AG10803 (cell line): ENCODE data around the gene MAPT.

Source experiments
- DNase-seq: peaks from one replicate; pipeline ENCODE4 v3.0.0; 2010; ENCODE audit warnings: low read depth
- H3K4me3 ChIP-seq: 2 replicates; pipeline ENCODE4 v1.5.1; 2011; ENCODE audit warnings: mild to moderate bottlenecking, low read length, control low read depth
- CTCF ChIP-seq: conservative IDR thresholded peaks from 2 replicates; pipeline ENCODE4 v1.5.1; 2011; ENCODE audit warnings: mild to moderate bottlenecking, low read length, control low read depth, inconsistent platforms

MAPT gene

GRCh38 chr17:45971698-45972141 lies 77.4 kb downstream of the MAPT start:
- TF ChIP-seq CTCF = no peak
- no peak overlapping the region for H3K4me3 ChIP-seq
- no peak for DNase-seq

- no peak for TF ChIP-seq CTCF
- no peak for DNase-seq
- no peak overlapping the region for H3K4me3 ChIP-seq
These were observed 78.2 kb downstream of the MAPT start for GRCh38 chr17:45972531-45972930.

GRCh38 chr17:45973099-45973780 lies 78.9 kb downstream of the MAPT start:
- no peak for TF ChIP-seq CTCF
- no peak for DNase-seq
- H3K4me3 ChIP-seq = no peak overlapping the region

GRCh38 chr17:45973946-45974859 lies 79.8 kb downstream of the MAPT start:
- TF ChIP-seq CTCF = no peak
- no peak overlapping the region for H3K4me3 ChIP-seq
- DNase-seq = no peak

GRCh38 chr17:45974916-45975630 lies 80.7 kb downstream of the MAPT start:
- no peak for DNase-seq
- no peak for TF ChIP-seq CTCF
- no peak overlapping the region for H3K4me3 ChIP-seq

- DNase-seq = no peak
- H3K4me3 ChIP-seq = no peak overlapping the region
- no peak for TF ChIP-seq CTCF
These were observed 81.4 kb downstream of the MAPT start for GRCh38 chr17:45975640-45976295.
